ENCODE measurements around the gene CACNA2D2. TPM values are rescaled to one million over a fixed set of nuclear protein-coding genes. Genes with fewer than 3 reads are reported as not detected.
A peak's percentile ranks its signal among the peaks of the same experiment; 100 is the strongest.

Gene CACNA2D2
- total RNA-seq, 1 donor from 2014 or later: 1.0 TPM

DNA sequence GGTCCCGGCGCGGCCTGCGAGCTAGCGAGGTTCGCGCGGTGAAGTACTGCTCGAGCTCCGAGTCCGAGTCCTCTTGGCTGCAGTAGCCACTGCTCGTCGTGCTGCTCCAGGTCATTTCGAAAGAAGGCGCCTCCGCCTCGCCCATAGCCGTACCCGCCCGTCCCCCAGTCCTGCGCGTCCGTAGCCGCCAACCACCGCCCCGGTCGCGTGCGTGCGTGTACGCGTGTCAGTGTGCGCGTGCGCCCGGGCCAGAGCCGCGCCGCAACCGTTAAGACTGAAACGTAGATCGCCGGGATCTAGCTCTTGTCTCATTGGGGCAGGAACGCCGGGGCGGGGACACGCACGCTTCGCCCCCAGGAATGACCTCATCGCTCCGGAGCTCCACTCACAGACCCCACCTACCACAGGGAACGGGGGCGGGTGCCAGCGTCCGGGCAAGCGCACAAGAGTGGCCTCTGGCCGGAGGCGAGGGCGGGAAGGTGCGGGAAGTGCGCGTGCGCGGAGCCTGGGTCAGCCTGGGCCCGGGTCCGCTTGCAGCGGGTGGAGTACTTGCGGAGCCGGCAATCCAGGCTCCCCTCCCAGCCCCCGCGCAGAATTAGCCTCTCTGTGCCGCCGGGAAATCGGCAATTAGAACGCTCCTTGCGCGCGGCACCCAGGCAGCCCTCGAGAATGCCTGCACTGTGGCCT lies 166.1 kb downstream of the CACNA2D2 start:
- Histone ChIP-seq H3K27me3 (ENCODE audit: control insufficient read depth in 3 of 3, insufficient read depth in 3 of 3, low read length in 3 of 3) (peaks cover 0 to 5% (median 0%) of the 10 kb centered on the region in 3 donors), H3K4me3 (ENCODE audit: low read length in 3 of 3) (peak overlapping the region; percentile 78 to 91 (median 89)), H3K4me1 (ENCODE audit: control insufficient read depth in 3 of 3, insufficient read depth in 3 of 3, low read length in 3 of 3) (peaks cover 61 to 79% (median 61%) of the 10 kb centered on the region in 3 donors), H3K36me3 (ENCODE audit: control insufficient read depth in 3 of 3, insufficient read depth in 3 of 3, low read length in 3 of 3) (peaks cover 0 to 6% (median 2%) of the 10 kb centered on the region in 3 donors), H3K9ac (ENCODE audit: low read depth in 1 of 3, low read length in 3 of 3) (peak overlapping the region; percentile 88 to 98 (median 95)), H3K9me3 (ENCODE audit: control insufficient read depth in 3 of 3, low read length in 3 of 3) (no peaks in the 10 kb centered on the region), H3K27ac (ENCODE audit: low read depth, low read length) (peak overlapping the region; percentile 99)

DNA sequence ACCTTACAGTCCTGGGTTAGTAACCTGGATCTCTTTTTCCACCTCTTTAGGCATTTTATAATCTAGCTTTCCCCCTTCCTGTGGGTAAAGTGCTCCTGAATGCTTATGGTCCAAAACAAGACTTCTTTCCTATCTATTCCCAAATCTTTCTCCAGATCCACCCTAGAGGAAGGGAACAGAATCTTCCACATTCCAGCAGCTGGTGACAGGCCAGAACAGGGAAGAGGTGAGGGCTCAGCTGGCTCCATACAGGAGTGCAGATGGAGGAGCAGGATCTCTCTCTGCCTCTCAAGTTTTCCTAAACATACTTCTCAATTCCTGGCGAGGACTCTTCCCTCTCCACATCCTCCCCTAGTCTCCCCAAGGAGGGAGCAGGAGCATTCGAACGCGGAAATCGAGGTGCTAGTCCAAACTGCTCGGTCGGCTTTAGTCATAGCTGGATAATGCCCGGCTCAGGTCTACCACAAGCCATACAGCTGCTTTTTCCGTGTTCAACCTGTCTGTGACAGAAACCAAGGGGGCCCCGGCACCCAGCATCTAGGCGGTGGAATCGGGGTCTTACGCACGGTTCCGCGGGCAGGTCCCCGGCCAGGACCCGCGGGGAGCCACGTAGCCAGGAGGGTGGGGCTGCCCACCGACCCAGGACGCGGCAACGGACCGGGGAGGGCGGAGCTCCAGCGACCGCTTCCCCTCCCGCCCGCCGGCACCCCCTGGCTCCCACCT lies 166.8 kb downstream of the CACNA2D2 start:
- peaks cover 57 to 80% (median 63%) of the 10 kb centered on the region in 3 donors for H3K4me1 ChIP-seq (ENCODE audit: control insufficient read depth in 3 of 3, insufficient read depth in 3 of 3, low read length in 3 of 3)
- H3K9me3 ChIP-seq (ENCODE audit: control insufficient read depth in 3 of 3, low read length in 3 of 3): no peaks in the 10 kb centered on the region
- H3K36me3 ChIP-seq (ENCODE audit: control insufficient read depth in 3 of 3, insufficient read depth in 3 of 3, low read length in 3 of 3): peaks cover 4 to 13% (median 8%) of the 10 kb centered on the region in 3 donors
- H3K27ac ChIP-seq (ENCODE audit: low read depth, low read length): peak overlapping the region; percentile 99
- peak overlapping the region; percentile 78 to 91 (median 89) for H3K4me3 ChIP-seq (ENCODE audit: low read length in 3 of 3)
- peaks cover 0 to 5% (median 0%) of the 10 kb centered on the region in 3 donors for H3K27me3 ChIP-seq (ENCODE audit: control insufficient read depth in 3 of 3, insufficient read depth in 3 of 3, low read length in 3 of 3)
- peak overlapping the region; percentile 88 to 98 (median 95) for H3K9ac ChIP-seq (ENCODE audit: low read depth in 1 of 3, low read length in 3 of 3)

- H3K4me1 ChIP-seq (ENCODE audit: control insufficient read depth in 3 of 3, insufficient read depth in 3 of 3, low read length in 3 of 3): peaks cover 48 to 62% (median 50%) of the 10 kb centered on the region in 3 donors
- no peaks in the 10 kb centered on the region for H3K9me3 ChIP-seq (ENCODE audit: control insufficient read depth in 3 of 3, low read length in 3 of 3)
- H3K27ac ChIP-seq (ENCODE audit: low read depth, low read length): peak overlapping the region; percentile 77
- H3K9ac ChIP-seq (ENCODE audit: low read depth in 1 of 3, low read length in 3 of 3): peak overlapping the region; percentile 40 to 74 (median 71)
- no peaks in the 10 kb centered on the region for H3K27me3 ChIP-seq (ENCODE audit: control insufficient read depth in 3 of 3, insufficient read depth in 3 of 3, low read length in 3 of 3)
- H3K4me3 ChIP-seq (ENCODE audit: low read length in 3 of 3): peak overlapping the region in 2 of 3 donors; percentile 22 to 38
- H3K36me3 ChIP-seq (ENCODE audit: control insufficient read depth in 3 of 3, insufficient read depth in 3 of 3, low read length in 3 of 3): peaks cover 25 to 34% (median 29%) of the 10 kb centered on the region in 3 donors
Observed at GRCh38 chr3:50334339-50335075, 168.9 kb downstream of the CACNA2D2 start.

DNA sequence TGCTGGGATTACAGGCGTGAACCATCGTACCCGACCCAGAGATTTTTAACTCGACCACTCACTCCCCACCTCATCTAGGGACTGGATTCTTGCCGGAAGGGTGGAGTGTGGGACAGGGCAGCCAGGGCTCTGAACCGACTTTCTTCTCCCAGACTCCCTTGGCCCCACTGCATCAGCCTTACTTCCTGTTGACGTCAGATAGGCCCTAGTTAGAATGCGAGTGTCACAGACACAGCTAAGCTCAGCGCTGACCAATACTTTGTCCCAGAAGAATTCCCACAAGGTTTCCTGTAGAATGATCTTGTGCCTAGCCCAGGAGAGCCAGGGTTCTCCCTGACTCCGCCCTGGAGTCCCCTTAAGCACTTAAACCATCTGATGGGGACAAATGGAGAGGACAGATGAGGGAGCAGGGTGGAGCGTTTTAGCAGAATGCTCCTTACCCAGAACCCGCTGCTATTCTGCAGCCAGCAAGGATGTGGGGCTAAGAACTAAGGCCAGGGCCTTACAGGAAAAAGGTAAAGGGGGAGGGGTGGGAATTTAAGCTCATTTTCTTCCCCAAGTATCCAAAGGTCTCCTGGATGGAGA lies 169.6 kb downstream of the CACNA2D2 start:
- H3K36me3 ChIP-seq (ENCODE audit: control insufficient read depth in 3 of 3, insufficient read depth in 3 of 3, low read length in 3 of 3): peaks cover 25 to 37% (median 29%) of the 10 kb centered on the region in 3 donors
- H3K4me3 ChIP-seq (ENCODE audit: low read length in 3 of 3): peak overlapping the region in 2 of 3 donors; percentile 14 to 38
- no peaks in the 10 kb centered on the region for H3K27me3 ChIP-seq (ENCODE audit: control insufficient read depth in 3 of 3, insufficient read depth in 3 of 3, low read length in 3 of 3)
- peak overlapping the region; percentile 77 for H3K27ac ChIP-seq (ENCODE audit: low read depth, low read length)
- H3K4me1 ChIP-seq (ENCODE audit: control insufficient read depth in 3 of 3, insufficient read depth in 3 of 3, low read length in 3 of 3): peaks cover 46 to 60% (median 48%) of the 10 kb centered on the region in 3 donors
- no peaks in the 10 kb centered on the region for H3K9me3 ChIP-seq (ENCODE audit: control insufficient read depth in 3 of 3, low read length in 3 of 3)
- peak overlapping the region; percentile 40 to 74 (median 71) for H3K9ac ChIP-seq (ENCODE audit: low read depth in 1 of 3, low read length in 3 of 3)

GRCh38 chr3:50331364-50331907 lies 172.0 kb downstream of the CACNA2D2 start:
- H3K4me3 ChIP-seq (ENCODE audit: low read length in 3 of 3): no peak overlapping the region
- no peak overlapping the region for H3K27ac ChIP-seq (ENCODE audit: low read depth, low read length)
- H3K9ac ChIP-seq (ENCODE audit: low read depth in 1 of 3, low read length in 3 of 3): no peak overlapping the region
- peaks cover 45 to 56% (median 51%) of the 10 kb centered on the region in 3 donors for H3K4me1 ChIP-seq (ENCODE audit: control insufficient read depth in 3 of 3, insufficient read depth in 3 of 3, low read length in 3 of 3)
- H3K9me3 ChIP-seq (ENCODE audit: control insufficient read depth in 3 of 3, low read length in 3 of 3): no peaks in the 10 kb centered on the region
- H3K36me3 ChIP-seq (ENCODE audit: control insufficient read depth in 3 of 3, insufficient read depth in 3 of 3, low read length in 3 of 3): peaks cover 25 to 37% (median 30%) of the 10 kb centered on the region in 3 donors
- H3K27me3 ChIP-seq (ENCODE audit: control insufficient read depth in 3 of 3, insufficient read depth in 3 of 3, low read length in 3 of 3): no peaks in the 10 kb centered on the region

DNA sequence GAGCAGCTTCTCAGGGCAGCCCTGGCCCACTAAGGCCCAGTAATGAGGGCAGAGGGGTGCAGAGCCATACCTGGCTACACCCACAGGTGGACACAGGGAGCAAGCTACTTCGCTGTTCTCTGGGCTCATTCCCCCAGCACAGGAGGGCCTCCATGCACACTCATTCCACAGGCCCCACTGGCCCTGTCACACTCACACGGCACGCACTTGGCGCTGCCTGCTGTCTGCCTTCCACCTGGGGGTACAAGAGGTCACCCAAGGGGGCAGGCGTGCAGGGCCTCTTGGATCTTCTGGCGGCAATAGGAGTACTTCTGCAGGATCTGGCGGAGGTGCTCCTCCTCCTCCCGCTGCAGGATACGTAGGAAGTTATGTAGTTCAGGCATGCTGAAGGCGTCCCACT lies 173.1 kb downstream of the CACNA2D2 start:
- Histone ChIP-seq H3K27me3 (ENCODE audit: control insufficient read depth in 3 of 3, insufficient read depth in 3 of 3, low read length in 3 of 3) (no peaks in the 10 kb centered on the region), H3K9me3 (ENCODE audit: control insufficient read depth in 3 of 3, low read length in 3 of 3) (no peaks in the 10 kb centered on the region), H3K4me3 (ENCODE audit: low read length in 3 of 3) (no peak overlapping the region), H3K36me3 (ENCODE audit: control insufficient read depth in 3 of 3, insufficient read depth in 3 of 3, low read length in 3 of 3) (peaks cover 28 to 44% (median 39%) of the 10 kb centered on the region in 3 donors), H3K27ac (ENCODE audit: low read depth, low read length) (no peak overlapping the region), H3K9ac (ENCODE audit: low read depth in 1 of 3, low read length in 3 of 3) (peak overlapping the region in 1 of 3 donors; percentile 32), H3K4me1 (ENCODE audit: control insufficient read depth in 3 of 3, insufficient read depth in 3 of 3, low read length in 3 of 3) (peaks cover 34 to 51% (median 40%) of the 10 kb centered on the region in 3 donors)

- Histone ChIP-seq H3K4me1 (ENCODE audit: control insufficient read depth in 3 of 3, insufficient read depth in 3 of 3, low read length in 3 of 3) (peaks cover 23 to 45% (median 40%) of the 10 kb centered on the region in 3 donors), H3K4me3 (ENCODE audit: low read length in 3 of 3) (peak within 1 kb of the TSS; percentile 84 to 92 (median 87)), H3K9ac (ENCODE audit: low read depth in 1 of 3, low read length in 3 of 3) (peak within 1 kb of the TSS; percentile 94 to 97 (median 95)), H3K36me3 (ENCODE audit: control insufficient read depth in 3 of 3, insufficient read depth in 3 of 3, low read length in 3 of 3) (peaks cover 31 to 41% (median 40%) of the 10 kb centered on the region in 3 donors), H3K27ac (ENCODE audit: low read depth, low read length) (peak within 1 kb of the TSS; percentile 82), H3K27me3 (ENCODE audit: control insufficient read depth in 3 of 3, insufficient read depth in 3 of 3, low read length in 3 of 3) (no peaks in the 10 kb centered on the region), H3K9me3 (ENCODE audit: control insufficient read depth in 3 of 3, low read length in 3 of 3) (no peaks in the 10 kb centered on the region)
Observed at GRCh38 chr3:50327943-50328691, 175.3 kb downstream of the CACNA2D2 start, which contains the start of gene TUSC2. Gene TUSC2, minus strand, starts transcription at chr3:50328223. Its CDS starts 124 bp downstream, at chr3:50328099.

DNA sequence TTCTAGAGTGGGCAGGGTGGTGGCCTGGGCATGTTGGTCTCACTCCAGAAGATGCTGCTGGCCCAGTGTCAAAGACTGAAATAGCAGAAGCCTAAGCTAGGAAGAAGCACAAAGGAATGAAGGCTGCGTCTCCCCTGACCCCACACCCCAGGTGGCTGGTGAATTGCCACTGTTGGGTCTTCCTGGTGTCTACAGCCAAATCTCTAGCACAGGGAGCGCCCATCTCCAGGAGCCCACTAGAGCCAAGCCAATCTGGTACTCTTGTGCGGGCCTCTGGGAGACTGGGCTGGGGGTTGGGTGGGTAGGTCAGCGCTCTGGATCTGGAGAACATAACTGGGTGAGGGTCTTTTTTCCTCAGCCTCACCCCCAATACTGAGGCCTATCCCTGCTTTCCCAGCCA lies 176.3 kb downstream of the CACNA2D2 start:
- H3K36me3 ChIP-seq (ENCODE audit: control insufficient read depth in 3 of 3, insufficient read depth in 3 of 3, low read length in 3 of 3): peaks cover 31 to 38% (median 36%) of the 10 kb centered on the region in 3 donors
- H3K27ac ChIP-seq (ENCODE audit: low read depth, low read length): peak overlapping the region; percentile 82
- peak overlapping the region; percentile 84 to 92 (median 87) for H3K4me3 ChIP-seq (ENCODE audit: low read length in 3 of 3)
- H3K9me3 ChIP-seq (ENCODE audit: control insufficient read depth in 3 of 3, low read length in 3 of 3): no peaks in the 10 kb centered on the region
- peak overlapping the region; percentile 94 to 97 (median 95) for H3K9ac ChIP-seq (ENCODE audit: low read depth in 1 of 3, low read length in 3 of 3)
- H3K4me1 ChIP-seq (ENCODE audit: control insufficient read depth in 3 of 3, insufficient read depth in 3 of 3, low read length in 3 of 3): peaks cover 25 to 48% (median 42%) of the 10 kb centered on the region in 3 donors
- no peaks in the 10 kb centered on the region for H3K27me3 ChIP-seq (ENCODE audit: control insufficient read depth in 3 of 3, insufficient read depth in 3 of 3, low read length in 3 of 3)

Data from skeletal muscle tissue (tissue), 4 donors.